HG02678 (cell line): ENCODE results near the gene SORL1.

Experiments used
- ATAC-seq: cut with Tn5 transposase; IDR thresholded peaks from one replicate; pipeline ENCODE4 v1.9.1; 2021; ENCODE audit warnings: mild to moderate bottlenecking, moderate library complexity; ENCODE audit not compliant: unreplicated experiment

SORL1 gene

GRCh38 chr11:121561240-121561639 lies 109.1 kb downstream of the SORL1 start:
- ATAC-seq = no peak

GRCh38 chr11:121561716-121562115 lies 109.6 kb downstream of the SORL1 start:
- no peak for ATAC-seq

- no peak for ATAC-seq
Observed at GRCh38 chr11:121563003-121563402, 110.9 kb downstream of the SORL1 start.

GRCh38 chr11:121563900-121564822 lies 112.0 kb downstream of the SORL1 start:
- no peak for ATAC-seq

- no peak for ATAC-seq
Observed at GRCh38 chr11:121564948-121565684, 113.0 kb downstream of the SORL1 start.

- ATAC-seq = no peak
Observed at GRCh38 chr11:121566279-121567168, 114.4 kb downstream of the SORL1 start.

GRCh38 chr11:121567995-121568394 lies 115.9 kb downstream of the SORL1 start:
- no peak for ATAC-seq

GRCh38 chr11:121569332-121570299 lies 117.5 kb downstream of the SORL1 start:
- ATAC-seq = peak; percentile 98

- ATAC-seq = no peak
Observed at GRCh38 chr11:121570453-121570852, 118.3 kb downstream of the SORL1 start.

GRCh38 chr11:121571506-121571905 lies 119.4 kb downstream of the SORL1 start:
- ATAC-seq = no peak

- no peak for ATAC-seq
Observed at GRCh38 chr11:121572571-121573059, 120.5 kb downstream of the SORL1 start.

- ATAC-seq = no peak
Observed at GRCh38 chr11:121574801-121575200, 122.7 kb downstream of the SORL1 start.

- ATAC-seq = peak; percentile 59
Observed at GRCh38 chr11:121575250-121575962, 123.3 kb downstream of the SORL1 start.

- ATAC-seq = peak; percentile 22
Observed at GRCh38 chr11:121575963-121576290, 123.8 kb downstream of the SORL1 start.

GRCh38 chr11:121576531-121576930 lies 124.4 kb downstream of the SORL1 start:
- no peak for ATAC-seq

GRCh38 chr11:121577106-121577848 lies 125.2 kb downstream of the SORL1 start:
- no peak for ATAC-seq

GRCh38 chr11:121578251-121578976 lies 126.3 kb downstream of the SORL1 start:
- no peak for ATAC-seq

- no peak for ATAC-seq
Observed at GRCh38 chr11:121580154-121580553, 128.0 kb downstream of the SORL1 start.
